MM.1S (cell line): Measurements from ENCODE around the gene PDE6B.

Experiments
- DNase-seq: peaks from one replicate; pipeline ENCODE4 v3.0.0-alpha.2; 2015
- H2AFZ ChIP-seq: fragments of 300-600 bp; sonication (generic); 2 replicates; pipeline ENCODE4 v1.6.0; 2016; ENCODE audit warnings: antibody characterized with exemption, low read length
- H3F3A ChIP-seq: fragments of 300-600 bp; sonication (generic); 2 replicates; pipeline ENCODE4 v1.6.1; 2016; ENCODE audit warnings: mild to moderate bottlenecking, antibody characterized with exemption, low read length, moderate library complexity, mixed read lengths; ENCODE audit not compliant: insufficient read depth
- H3K27ac ChIP-seq: fragments of 300-600 bp; sonication (generic); 2 replicates; pipeline ENCODE4 v1.5.1; 2016; ENCODE audit warnings: mild to moderate bottlenecking, low read length
- H3K27me3 ChIP-seq: fragments of 300-600 bp; sonication (generic); replicated peaks from 2 replicates; pipeline ENCODE4 v1.6.0; 2016; ENCODE audit warnings: low read length; ENCODE audit not compliant: insufficient read depth
- H3K36me3 ChIP-seq: fragments of 300-600 bp; sonication (generic); replicated peaks from 2 replicates; pipeline ENCODE4 v1.6.1; 2016; ENCODE audit warnings: mild to moderate bottlenecking, low read length, mixed read lengths; ENCODE audit not compliant: insufficient read depth
- H3K4me1 ChIP-seq: fragments of 300-600 bp; sonication (generic); 2 replicates; pipeline ENCODE4 v1.6.1; 2016; ENCODE audit warnings: low read length, mixed read lengths
- H3K4me2 ChIP-seq: fragments of 300-600 bp; sonication (generic); 2 replicates; pipeline ENCODE4 v1.6.0; 2016; ENCODE audit warnings: low read depth, low read length
- H3K4me3 ChIP-seq: fragments of 300-600 bp; sonication (generic); 2 replicates; pipeline ENCODE4 v1.5.1; 2016; ENCODE audit warnings: low read length, mixed read lengths
- H3K79me2 ChIP-seq: fragments of 300-600 bp; sonication (generic); 2 replicates; pipeline ENCODE4 v1.6.1; 2016; ENCODE audit warnings: mixed run types, low read length, mixed read lengths
- H3K9ac ChIP-seq: fragments of 300-600 bp; sonication (generic); 2 replicates; pipeline ENCODE4 v1.6.1; 2016; ENCODE audit warnings: low read length, mixed read lengths
- H3K9me2 ChIP-seq: fragments of 300-600 bp; sonication (generic); replicated peaks from 2 replicates; pipeline ENCODE4 v1.6.1; 2016; ENCODE audit warnings: mild to moderate bottlenecking, low read length, mixed read lengths; ENCODE audit not compliant: insufficient read depth
- H3K9me3 ChIP-seq: fragments of 300-600 bp; sonication (generic); replicated peaks from 2 replicates; pipeline ENCODE4 v1.6.1; 2016; ENCODE audit warnings: mild to moderate bottlenecking, low read length, mixed read lengths; ENCODE audit not compliant: insufficient read depth
- H4K20me1 ChIP-seq: fragments of 300-600 bp; sonication (generic); 2 replicates; pipeline ENCODE4 v1.6.1; 2016; ENCODE audit warnings: mild to moderate bottlenecking, low read length, moderate library complexity, mixed read lengths; ENCODE audit not compliant: insufficient read depth
- EZH2 ChIP-seq: fragments of 300-600 bp; sonication (generic); optimal IDR thresholded peaks from 2 replicates; pipeline ENCODE3; 2017; ENCODE audit warnings: low read depth, mild to moderate bottlenecking, antibody characterized with exemption, low read length, mixed read lengths
- EZH2phosphoT487 ChIP-seq: fragments of 300-600 bp; sonication (generic); IDR thresholded peaks from 2 replicates; pipeline ENCODE4 v1.6.1; 2018; ENCODE audit warnings: antibody characterized with exemption, low read length
- TF ChIP-seq, protein P1 (sequence below): fragments of 300-600 bp; sonication (generic); IDR thresholded peaks from 2 replicates; pipeline ENCODE4 v1.5.1; 2016; ENCODE audit warnings: antibody characterized with exemption, low read length, mixed read lengths

PDE6B gene

DNA sequence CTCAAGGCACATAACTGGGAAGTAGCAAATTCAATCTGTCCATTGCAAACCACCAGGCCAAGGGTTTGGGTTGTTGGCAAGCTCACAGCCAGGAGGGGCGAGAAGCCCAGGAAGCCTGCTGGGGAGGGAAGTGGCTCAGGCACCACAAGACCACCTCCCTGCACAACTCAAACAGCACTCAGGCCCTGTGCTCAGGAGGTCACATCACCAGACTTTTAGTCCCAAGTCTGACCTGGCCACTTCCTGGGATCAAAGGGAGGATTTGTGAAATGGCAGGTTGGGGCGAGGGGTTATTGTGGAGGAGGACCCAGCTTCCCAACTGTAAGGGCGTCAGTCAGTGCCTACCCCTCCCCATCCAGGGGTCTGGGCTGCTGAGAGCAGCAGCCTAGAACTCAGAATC is 46.4 kb downstream of the PDE6B start:
- TF ChIP-seq, protein P1, sequence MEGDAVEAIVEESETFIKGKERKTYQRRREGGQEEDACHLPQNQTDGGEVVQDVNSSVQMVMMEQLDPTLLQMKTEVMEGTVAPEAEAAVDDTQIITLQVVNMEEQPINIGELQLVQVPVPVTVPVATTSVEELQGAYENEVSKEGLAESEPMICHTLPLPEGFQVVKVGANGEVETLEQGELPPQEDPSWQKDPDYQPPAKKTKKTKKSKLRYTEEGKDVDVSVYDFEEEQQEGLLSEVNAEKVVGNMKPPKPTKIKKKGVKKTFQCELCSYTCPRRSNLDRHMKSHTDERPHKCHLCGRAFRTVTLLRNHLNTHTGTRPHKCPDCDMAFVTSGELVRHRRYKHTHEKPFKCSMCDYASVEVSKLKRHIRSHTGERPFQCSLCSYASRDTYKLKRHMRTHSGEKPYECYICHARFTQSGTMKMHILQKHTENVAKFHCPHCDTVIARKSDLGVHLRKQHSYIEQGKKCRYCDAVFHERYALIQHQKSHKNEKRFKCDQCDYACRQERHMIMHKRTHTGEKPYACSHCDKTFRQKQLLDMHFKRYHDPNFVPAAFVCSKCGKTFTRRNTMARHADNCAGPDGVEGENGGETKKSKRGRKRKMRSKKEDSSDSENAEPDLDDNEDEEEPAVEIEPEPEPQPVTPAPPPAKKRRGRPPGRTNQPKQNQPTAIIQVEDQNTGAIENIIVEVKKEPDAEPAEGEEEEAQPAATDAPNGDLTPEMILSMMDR = no peak
- no peak for TF ChIP-seq EZH2
- no peak for TF ChIP-seq EZH2phosphoT487
- H3K4me3 ChIP-seq = no peak overlapping the region
- DNase-seq = no peak
- H2AFZ ChIP-seq = no peak overlapping the region
- H3K27ac ChIP-seq = no peak overlapping the region
- H3K27me3 ChIP-seq = no peaks in the 10 kb centered on the region
- H3K36me3 ChIP-seq = no peaks in the 10 kb centered on the region
- no peak overlapping the region for H3K9ac ChIP-seq
- no peaks in the 10 kb centered on the region for H3K79me2 ChIP-seq
- H4K20me1 ChIP-seq = no peaks in the 10 kb centered on the region
- no peak overlapping the region for H3K4me2 ChIP-seq
- H3K9me3 ChIP-seq = no peaks in the 10 kb centered on the region
- H3K9me2 ChIP-seq = no peaks in the 10 kb centered on the region
- no peaks in the 10 kb centered on the region for H3K4me1 ChIP-seq
- no peaks in the 10 kb centered on the region for H3F3A ChIP-seq

DNA sequence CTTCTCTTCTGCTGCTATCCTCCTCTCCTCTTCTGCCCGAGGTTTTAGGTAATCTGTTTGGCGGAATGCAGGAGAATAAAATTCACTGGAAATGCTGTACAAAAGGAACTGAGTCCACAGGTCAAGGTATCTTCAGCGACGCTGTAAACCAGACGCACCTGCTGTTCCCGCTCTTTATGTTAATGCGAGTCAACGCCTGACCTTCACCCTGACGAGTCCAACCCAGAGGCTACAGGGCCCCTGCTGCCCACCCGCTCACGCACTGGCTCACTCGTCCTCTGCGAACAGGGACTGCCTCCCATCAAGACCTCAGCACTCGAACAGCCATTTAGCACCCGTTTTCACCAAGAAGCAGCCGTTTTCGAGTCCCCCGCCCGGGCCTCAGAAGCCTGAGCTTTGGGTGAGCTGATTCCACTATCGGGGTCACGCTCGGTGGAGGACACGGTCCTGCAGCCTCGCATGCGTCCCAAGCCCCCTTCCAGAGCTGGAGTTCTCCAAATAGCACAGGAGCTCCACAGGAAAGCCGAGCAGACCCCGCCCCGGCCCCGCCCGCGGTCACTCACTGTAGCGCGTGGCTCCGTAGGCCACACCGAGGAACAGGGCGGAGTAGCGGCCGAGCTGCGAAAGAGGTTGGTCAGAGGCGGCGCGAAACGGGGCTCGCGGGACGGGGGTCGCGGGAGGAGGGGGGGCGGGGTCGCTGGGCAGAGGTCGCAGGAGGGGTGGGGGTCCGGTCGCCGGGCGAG is 48.1 kb downstream of the PDE6B start:
- Histone ChIP-seq H3K9me3 (no peaks in the 10 kb centered on the region), H3K9me2 (no peaks in the 10 kb centered on the region), H3K36me3 (no peaks in the 10 kb centered on the region), H3K4me1 (no peaks in the 10 kb centered on the region), H3K4me2 (peak overlapping the region; percentile 55; the same call in 1 of the 2 replicates), H3K4me3 (peak overlapping the region; percentile 70), H3K79me2 (no peaks in the 10 kb centered on the region), H3K9ac (no peak overlapping the region), H4K20me1 (no peaks in the 10 kb centered on the region), H3K27me3 (no peaks in the 10 kb centered on the region), H2AFZ (0 out of 2 replicates have a peak overlapping the region, but pooled peaks have one; percentile 19), H3F3A (no peaks in the 10 kb centered on the region), H3K27ac (no peak overlapping the region)
- no peak for DNase-seq
- TF ChIP-seq, protein P1 = no peak
- TF ChIP-seq EZH2phosphoT487 = no peak
- TF ChIP-seq EZH2 = no peak

DNA sequence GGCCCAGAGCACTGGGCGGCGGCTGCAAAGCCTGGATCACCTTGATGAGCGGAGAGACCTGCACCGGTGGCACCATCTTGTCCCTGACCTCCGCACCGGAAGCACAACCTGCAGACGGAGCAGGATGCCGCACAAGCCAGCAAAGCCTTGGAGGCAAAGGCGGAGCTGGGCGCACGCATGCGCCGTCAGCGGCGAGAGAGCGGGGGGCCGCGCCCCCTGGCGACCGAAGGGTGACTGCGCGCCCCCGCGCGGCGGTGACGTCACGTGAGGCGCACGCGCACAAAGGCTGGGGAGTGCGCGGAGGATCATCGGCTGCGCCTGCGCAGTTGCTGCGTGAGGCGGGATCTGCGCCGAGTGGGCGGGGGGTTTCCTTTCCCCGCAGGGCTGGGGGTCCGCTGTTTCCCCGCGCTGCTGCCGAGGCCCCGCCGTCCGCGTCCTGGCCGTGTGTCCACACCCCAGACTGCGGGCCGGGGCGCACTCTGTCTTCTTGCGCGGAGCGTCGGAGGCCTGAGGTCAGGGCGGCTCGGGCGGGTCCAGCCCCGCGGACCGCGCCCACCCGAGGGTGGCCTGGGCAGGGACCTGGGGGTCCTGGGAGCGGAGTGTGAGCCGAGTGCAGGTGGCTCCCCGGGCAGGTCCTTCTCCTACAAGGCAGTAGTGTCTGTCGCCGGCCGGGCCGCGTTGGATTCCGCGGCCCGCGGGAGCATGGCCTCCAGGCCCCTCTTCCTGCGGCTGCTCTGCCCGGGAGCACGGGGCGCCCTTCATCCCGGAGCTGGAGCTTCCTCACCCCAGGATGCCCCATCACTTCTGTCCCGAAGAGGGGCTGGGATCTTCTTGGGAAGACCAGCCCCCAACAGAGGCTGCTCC is 49.0 kb downstream of the PDE6B start, which contains the start of the genes ATP5ME and MYL5:
Gene ATP5ME, minus strand, starts transcription at position 105 of the 864 bp plus-strand sequence. Its CDS starts 29 bp downstream, at position 76.
Gene MYL5, plus strand, starts transcription at position 371 of the 864 bp plus-strand sequence. CDS start 3,485 bp downstream, outside the sequence.
- H4K20me1 ChIP-seq = no peaks in the 10 kb centered on the region
- TF ChIP-seq, protein P1 = peak; percentile 73
- TF ChIP-seq EZH2phosphoT487 = no peak
- no peaks in the 10 kb centered on the region for H3K4me1 ChIP-seq
- DNase-seq = peak; percentile 91
- H3F3A ChIP-seq = no peaks in the 10 kb centered on the region
- peak within 1 kb of the TSS; percentile 70 for H3K4me3 ChIP-seq
- no peaks in the 10 kb centered on the region for H3K27me3 ChIP-seq
- peak within 1 kb of the TSS; percentile 21; the same call in 1 of the 2 replicates for H3K27ac ChIP-seq
- H3K9me2 ChIP-seq = no peaks in the 10 kb centered on the region
- peak within 1 kb of the TSS; percentile 79 for H2AFZ ChIP-seq
- H3K36me3 ChIP-seq = no peaks in the 10 kb centered on the region
- H3K9ac ChIP-seq = peak within 1 kb of the TSS; percentile 56; the same call in 1 of the 2 replicates
- no peaks in the 10 kb centered on the region for H3K9me3 ChIP-seq
- no peaks in the 10 kb centered on the region for H3K79me2 ChIP-seq
- peak within 1 kb of the TSS; percentile 81 for H3K4me2 ChIP-seq
